Stimulated activated naive B cell treated with anti-CD40 and anti-IgM and Interleukin-4, amounts not matched to agents 10 μg/mL and 1 μg/mL and 100 μg/mL, for 72 hours (primary cell): ENCODE measurements around the gene CES2.

ENCODE experiments used
- ATAC-seq, 2 donors: fragments of 150-1000 bp; cut with Tn5 transposase; replicated peaks; 2 replicates each; pipeline ENCODE4 v1.10.0; 2021; ENCODE audit warnings: moderate library complexity in 1 of 2
- DNase-seq: peaks from one replicate; pipeline ENCODE4 v3.0.0; 2021
- H3K27ac Mint-ChIP-seq: one replicate; pipeline ENCODE4 v1.8.0; 2022; ENCODE audit warnings: mild to moderate bottlenecking, mixed read lengths
- H3K27me3 Mint-ChIP-seq, 2 donors: one replicate each; pipeline ENCODE4 v1.8.0; 2022; ENCODE audit warnings: mixed read lengths in 2 of 2
- H3K36me3 Mint-ChIP-seq, 2 donors: one replicate each; pipeline ENCODE4 v1.8.0; 2022; ENCODE audit warnings: mixed read lengths in 2 of 2, mild to moderate bottlenecking in 1 of 2
- H3K4me1 Mint-ChIP-seq, 2 donors: one replicate each; pipeline ENCODE4 v1.8.0; 2022; ENCODE audit warnings: mixed read lengths in 2 of 2, mild to moderate bottlenecking in 1 of 2
- H3K4me3 Mint-ChIP-seq, 2 donors: one replicate each; pipeline ENCODE4 v1.8.0; 2022; ENCODE audit warnings: mild to moderate bottlenecking in 2 of 2, mixed read lengths in 2 of 2, moderate library complexity in 1 of 2
- H3K9me3 Mint-ChIP-seq, 2 donors: one replicate each; pipeline ENCODE4 v1.8.0; 2022; ENCODE audit warnings: mixed read lengths in 2 of 2, mild to moderate bottlenecking in 1 of 2

Gene CES2

GRCh38 chr16:66908116-66908515 lies 27.2 kb upstream of the CES2 start:
- H3K36me3 Mint-ChIP-seq, result no peaks in the 10 kb centered on the region
- H3K27ac Mint-ChIP-seq, result no peak overlapping the region
- ATAC-seq (no peak), DNase-seq (no peak)
- peaks cover 0 to 2% of the 10 kb centered on the region in 2 donors for H3K4me1 Mint-ChIP-seq
- no peaks in the 10 kb centered on the region for H3K9me3 Mint-ChIP-seq
- H3K27me3 Mint-ChIP-seq, result peaks cover 12 to 24% of the 10 kb centered on the region in 2 donors
- no peak overlapping the region for H3K4me3 Mint-ChIP-seq

GRCh38 chr16:66908762-66909559 lies 26.4 kb upstream of the CES2 start:
- H3K4me1 Mint-ChIP-seq, result peaks cover 0 to 2% of the 10 kb centered on the region in 2 donors
- no peaks in the 10 kb centered on the region for H3K36me3 Mint-ChIP-seq
- no peak overlapping the region for H3K27ac Mint-ChIP-seq
- H3K4me3 Mint-ChIP-seq, result no peak overlapping the region
- no peak for DNase-seq
- peaks cover 12 to 21% of the 10 kb centered on the region in 2 donors for H3K27me3 Mint-ChIP-seq
- ATAC-seq, result no peak
- H3K9me3 Mint-ChIP-seq, result no peaks in the 10 kb centered on the region

DNA sequence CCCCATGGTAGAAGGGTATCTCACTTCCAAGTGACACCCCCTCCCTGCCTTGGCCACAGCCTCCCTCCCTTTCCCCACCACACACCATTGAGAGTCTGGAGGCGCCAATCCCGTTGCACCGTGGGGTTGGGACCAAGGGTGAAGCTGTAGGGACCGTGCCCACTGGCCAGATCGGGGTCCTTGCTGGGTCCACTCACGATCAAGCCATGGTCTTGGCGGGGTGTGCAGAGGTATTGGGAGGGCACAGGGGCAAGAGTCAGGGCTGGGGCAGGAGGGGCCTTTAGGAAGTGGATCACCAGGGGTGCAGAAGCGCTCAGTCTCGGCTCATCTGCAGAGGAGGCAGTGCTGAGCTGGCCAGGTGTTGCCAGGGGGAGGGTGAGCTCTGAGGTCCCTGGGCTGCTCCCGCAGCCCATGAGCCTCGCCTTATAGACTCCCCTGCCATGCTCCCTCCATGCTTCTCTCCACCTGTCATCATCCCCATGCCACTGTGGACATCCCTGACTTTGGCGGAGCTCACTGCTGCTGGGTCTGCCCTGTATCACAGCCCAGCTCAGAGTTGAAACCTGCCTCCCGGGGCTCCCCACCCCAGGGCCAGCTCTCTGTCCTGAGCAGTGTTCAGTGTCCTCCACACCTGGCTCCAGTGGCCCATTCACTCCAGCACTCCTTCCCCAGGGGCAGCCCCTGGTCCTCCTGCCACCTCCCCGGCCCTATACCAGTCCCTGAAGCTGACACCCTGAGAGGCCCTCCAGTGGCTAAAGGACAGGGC lies 25.0 kb upstream of the CES2 start:
- no peak overlapping the region for H3K27ac Mint-ChIP-seq
- H3K4me1 Mint-ChIP-seq, result peaks cover 0 to 2% of the 10 kb centered on the region in 2 donors
- H3K36me3 Mint-ChIP-seq, result no peaks in the 10 kb centered on the region
- peaks cover 16 to 27% of the 10 kb centered on the region in 2 donors for H3K27me3 Mint-ChIP-seq
- no peak for ATAC-seq
- no peaks in the 10 kb centered on the region for H3K9me3 Mint-ChIP-seq
- H3K4me3 Mint-ChIP-seq, result no peak overlapping the region
- no peak for DNase-seq

GRCh38 chr16:66911112-66911511 lies 24.2 kb upstream of the CES2 start:
- Mint-ChIP-seq H3K36me3 (no peaks in the 10 kb centered on the region), H3K4me1 (peaks cover 0 to 2% of the 10 kb centered on the region in 2 donors), H3K27ac (no peak overlapping the region), H3K4me3 (no peak overlapping the region), H3K9me3 (no peaks in the 10 kb centered on the region), H3K27me3 (peaks cover 16 to 32% of the 10 kb centered on the region in 2 donors)
- ATAC-seq (peak in 1 of 2 donors; percentile 5), DNase-seq (no peak)

DNA sequence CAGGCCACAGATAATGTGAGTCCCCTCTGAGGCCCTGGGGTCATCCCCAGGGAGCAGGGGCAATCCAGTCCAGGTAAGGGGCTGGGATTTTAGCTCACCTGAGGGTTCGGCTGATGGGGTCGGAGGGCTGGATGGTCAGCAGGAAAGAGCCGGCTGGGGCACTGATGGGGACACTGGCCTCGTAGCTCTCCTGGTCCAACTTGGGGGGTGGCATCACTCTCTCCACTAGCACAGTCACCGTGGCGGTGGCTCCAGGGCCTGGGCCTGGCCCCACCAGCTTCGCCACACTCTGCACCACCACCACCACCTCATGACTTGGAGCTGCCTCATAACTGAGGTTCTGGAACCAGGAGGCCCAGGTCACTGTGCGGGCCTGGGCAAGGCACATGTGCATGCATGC lies 23.5 kb upstream of the CES2 start:
- DNase-seq (no peak), ATAC-seq (no peak)
- no peaks in the 10 kb centered on the region for H3K4me1 Mint-ChIP-seq
- no peak overlapping the region for H3K27ac Mint-ChIP-seq
- H3K27me3 Mint-ChIP-seq, result peaks cover 16 to 39% of the 10 kb centered on the region in 2 donors
- H3K9me3 Mint-ChIP-seq, result no peaks in the 10 kb centered on the region
- H3K36me3 Mint-ChIP-seq, result no peaks in the 10 kb centered on the region
- no peak overlapping the region for H3K4me3 Mint-ChIP-seq

- no peaks in the 10 kb centered on the region for H3K9me3 Mint-ChIP-seq
- no peak for ATAC-seq
- no peak overlapping the region for H3K27ac Mint-ChIP-seq
These were observed 22.2 kb upstream of the CES2 start for GRCh38 chr16:66913081-66913480.

DNA sequence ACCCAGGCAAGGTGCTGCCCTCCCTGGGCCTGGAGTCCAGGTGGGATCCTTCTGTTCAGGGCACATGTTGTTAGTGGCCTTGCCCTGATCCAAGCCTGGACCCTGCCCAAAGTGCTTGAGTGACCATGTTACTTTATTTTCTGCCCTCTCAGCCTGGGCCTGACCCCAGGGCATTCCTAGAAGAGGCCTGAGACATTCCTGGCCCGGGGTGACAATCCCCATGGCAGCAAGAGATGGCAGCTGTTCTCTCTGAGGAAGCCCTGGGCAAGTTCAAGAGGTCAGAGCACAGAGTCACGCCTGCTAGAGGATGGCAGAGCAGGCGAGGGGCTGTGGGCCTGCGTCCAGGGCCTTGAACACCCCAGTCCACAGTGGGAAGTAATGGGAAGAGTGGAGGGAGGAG lies 21.6 kb upstream of the CES2 start:
- no peak overlapping the region for H3K4me3 Mint-ChIP-seq
- H3K27ac Mint-ChIP-seq, result no peak overlapping the region
- ATAC-seq, result no peak
- H3K27me3 Mint-ChIP-seq, result peaks cover 20 to 31% of the 10 kb centered on the region in 2 donors
- DNase-seq, result no peak
- no peaks in the 10 kb centered on the region for H3K9me3 Mint-ChIP-seq
- no peaks in the 10 kb centered on the region for H3K4me1 Mint-ChIP-seq
- H3K36me3 Mint-ChIP-seq, result no peaks in the 10 kb centered on the region

More at GRCh38 chr16:66913081-66913480, 22.2 kb upstream of the CES2 start:
- peaks cover 17 to 31% of the 10 kb centered on the region in 2 donors for H3K27me3 Mint-ChIP-seq
- no peak for DNase-seq
- no peaks in the 10 kb centered on the region for H3K4me1 Mint-ChIP-seq
- no peak overlapping the region for H3K4me3 Mint-ChIP-seq
- H3K36me3 Mint-ChIP-seq, result no peaks in the 10 kb centered on the region

GRCh38 chr16:66914541-66914940 lies 20.8 kb upstream of the CES2 start:
- Mint-ChIP-seq H3K27ac (no peak overlapping the region), H3K4me3 (no peak overlapping the region), H3K9me3 (no peaks in the 10 kb centered on the region), H3K36me3 (no peaks in the 10 kb centered on the region), H3K27me3 (peaks cover 25 to 38% of the 10 kb centered on the region in 2 donors), H3K4me1 (no peaks in the 10 kb centered on the region)
- DNase-seq, result no peak
- ATAC-seq, result no peak

DNA sequence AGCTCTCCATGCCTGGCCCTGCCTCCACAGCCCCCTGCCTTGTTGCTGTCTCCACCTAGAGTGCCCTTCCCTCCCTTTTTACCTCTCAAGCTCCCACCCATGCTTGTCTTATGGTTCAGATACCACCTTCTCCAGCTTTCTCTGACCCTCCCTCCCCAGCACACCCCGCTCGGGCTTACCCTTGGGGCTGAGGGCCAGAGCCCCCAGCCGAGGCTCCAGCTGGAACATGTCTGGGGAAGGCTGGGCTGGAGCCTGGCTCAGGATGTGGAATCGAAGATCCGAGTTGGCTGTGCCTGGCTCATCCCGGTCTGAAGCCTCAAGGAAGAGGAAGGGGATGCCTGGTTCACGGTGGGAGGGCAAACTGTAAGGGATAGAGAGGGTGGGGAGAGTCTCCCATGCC lies 20.3 kb upstream of the CES2 start:
- ATAC-seq (no peak), DNase-seq (no peak)
- Mint-ChIP-seq H3K9me3 (no peaks in the 10 kb centered on the region), H3K27ac (no peak overlapping the region), H3K36me3 (no peaks in the 10 kb centered on the region), H3K27me3 (peaks cover 20 to 40% of the 10 kb centered on the region in 2 donors), H3K4me1 (no peaks in the 10 kb centered on the region), H3K4me3 (no peak overlapping the region)

GRCh38 chr16:66916518-66916917 lies 18.8 kb upstream of the CES2 start:
- DNase-seq, result no peak
- Mint-ChIP-seq H3K36me3 (no peaks in the 10 kb centered on the region), H3K27ac (no peak overlapping the region)

GRCh38 chr16:66917741-66918140 lies 17.6 kb upstream of the CES2 start:
- no peak for DNase-seq
- no peak for ATAC-seq
- Mint-ChIP-seq H3K27ac (no peak overlapping the region), H3K4me3 (no peak overlapping the region), H3K27me3 (peaks cover 21 to 39% of the 10 kb centered on the region in 2 donors), H3K9me3 (no peaks in the 10 kb centered on the region), H3K36me3 (no peaks in the 10 kb centered on the region), H3K4me1 (no peaks in the 10 kb centered on the region)

More at GRCh38 chr16:66916518-66916917, 18.8 kb upstream of the CES2 start:
- Mint-ChIP-seq H3K9me3 (no peaks in the 10 kb centered on the region), H3K4me1 (no peaks in the 10 kb centered on the region), H3K27me3 (peaks cover 22 to 46% of the 10 kb centered on the region in 2 donors), H3K4me3 (no peak overlapping the region)
- ATAC-seq, result no peak

DNA sequence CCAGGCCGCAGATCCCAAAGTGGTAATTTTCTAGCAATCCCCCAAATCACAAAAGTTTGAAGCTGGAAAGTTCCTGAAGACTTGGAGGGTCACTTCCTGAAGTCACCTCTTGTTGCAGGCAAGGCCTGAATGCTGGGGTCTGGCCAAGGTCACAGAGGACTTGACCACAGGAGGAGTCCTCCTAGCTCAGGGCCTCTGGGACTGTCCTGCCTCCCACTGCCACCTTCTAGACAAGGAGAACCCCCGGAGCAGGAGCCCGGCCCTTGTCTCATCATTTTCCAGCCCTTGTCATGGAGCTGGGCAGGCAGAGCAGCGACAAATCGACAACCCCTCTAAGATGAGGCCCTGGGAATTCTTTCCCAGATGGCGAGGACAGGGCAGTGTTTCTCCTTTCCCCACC lies 17.0 kb upstream of the CES2 start:
- no peaks in the 10 kb centered on the region for H3K36me3 Mint-ChIP-seq
- peaks cover 26 to 45% of the 10 kb centered on the region in 2 donors for H3K27me3 Mint-ChIP-seq
- no peak for DNase-seq

DNA sequence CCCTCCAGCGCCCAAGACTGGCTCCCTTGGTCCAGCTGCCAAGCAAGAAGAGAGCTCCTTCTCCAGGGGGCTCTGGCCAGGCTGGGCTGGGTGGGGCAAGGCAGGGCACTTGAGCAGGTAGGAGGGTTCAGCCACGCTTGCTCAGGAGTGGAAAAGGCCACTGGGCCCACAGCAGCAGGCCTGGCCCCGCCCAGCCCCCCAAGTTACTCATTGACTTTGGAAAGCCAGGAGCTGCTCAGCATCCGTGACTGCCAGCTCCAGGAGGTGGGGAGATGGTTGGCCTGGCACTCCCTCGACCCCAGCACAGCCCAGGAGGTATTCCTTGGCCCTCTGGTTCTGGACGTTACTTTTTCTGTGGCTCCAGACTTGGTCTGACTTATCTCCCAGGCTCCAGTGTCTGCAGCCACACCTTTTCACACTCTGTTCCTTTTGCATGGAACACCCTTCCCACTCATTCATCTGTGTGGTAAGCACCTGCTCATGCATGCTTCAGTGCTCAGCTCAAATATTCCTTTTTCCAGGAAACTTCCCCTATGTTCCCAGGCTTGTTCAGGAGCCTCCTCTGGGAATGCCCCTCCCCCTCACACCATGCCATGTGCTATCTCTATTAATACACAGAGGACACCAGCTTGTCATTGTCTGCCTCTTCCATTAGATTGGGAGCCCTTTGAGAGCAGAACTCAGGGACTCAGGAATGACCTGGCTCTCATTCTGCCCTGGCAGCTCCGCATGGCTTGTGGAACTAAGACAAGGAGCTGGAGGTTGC lies 16.3 kb upstream of the CES2 start, which contains the start of gene CDH16:
Gene CDH16 (minus strand): TSS at position 83 of the 766 bp plus-strand sequence. CDS start 820 bp downstream, outside the sequence.
- no peaks in the 10 kb centered on the region for H3K9me3 Mint-ChIP-seq
- no peaks in the 10 kb centered on the region for H3K36me3 Mint-ChIP-seq
- no peak within 1 kb of the TSS for H3K27ac Mint-ChIP-seq

More for the DNA sequence above, 17.0 kb upstream of the CES2 start:
- Mint-ChIP-seq H3K4me3 (peak overlapping the region in 1 of 2 donors; percentile 14), H3K4me1 (peaks cover 4 to 5% of the 10 kb centered on the region in 2 donors), H3K9me3 (no peaks in the 10 kb centered on the region), H3K27ac (no peak overlapping the region)
- ATAC-seq, result no peak

More for the DNA sequence above, 16.3 kb upstream of the CES2 start, which contains the start of gene CDH16:
- Mint-ChIP-seq H3K27me3 (peaks cover 33 to 51% of the 10 kb centered on the region in 2 donors), H3K4me3 (peak within 1 kb of the TSS in 1 of 2 donors; percentile 14), H3K4me1 (peaks cover 11 to 12% of the 10 kb centered on the region in 2 donors)
- no peak for ATAC-seq
- DNase-seq, result no peak
